ENCODE data around the gene SLC41A2. TPM values are rescaled to one million over a fixed set of nuclear protein-coding genes. Genes with fewer than 3 reads are reported as not detected.
"Not testable (repeated sequence)": the region's sequence is repeated elsewhere in the genome, so short reads cannot be mapped to it uniquely, and the experiment has no call there.

The SLC41A2 gene
- total RNA-seq, 4 donors from 2014 or later: 10.3 to 52.6 (median 23.9) TPM

DNA sequence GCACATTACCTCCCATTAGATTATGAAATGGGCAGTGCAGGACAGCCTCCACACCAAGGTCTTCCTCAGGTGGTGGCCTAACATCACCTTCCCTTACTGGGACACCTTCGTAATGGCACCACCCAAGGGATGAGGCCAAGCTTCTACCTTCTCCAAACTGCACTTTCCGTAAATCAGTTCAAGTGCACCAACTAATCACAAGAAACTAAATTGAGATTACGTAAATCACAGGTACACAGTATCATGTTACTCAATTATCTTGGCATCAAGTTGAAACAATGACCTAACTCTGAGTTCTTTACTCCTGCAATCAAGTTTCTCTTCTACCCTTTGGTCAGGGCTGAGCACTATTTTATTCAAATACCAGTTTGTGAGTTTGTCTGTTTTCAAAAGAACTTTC lies 13.8 kb downstream of the SLC41A2 start:
- H3K27ac ChIP-seq: no peak overlapping the region
- intact Hi-C loops (cut with DNase I; ENCODE audit: low total_unique reads): no loop called here
- H3K4me3 ChIP-seq: no peak overlapping the region
- no peak for DNase-seq
- TF ChIP-seq POLR2A (IDR thresholded peaks at IDR 0.05): no peak
- TF ChIP-seq, protein P1, sequence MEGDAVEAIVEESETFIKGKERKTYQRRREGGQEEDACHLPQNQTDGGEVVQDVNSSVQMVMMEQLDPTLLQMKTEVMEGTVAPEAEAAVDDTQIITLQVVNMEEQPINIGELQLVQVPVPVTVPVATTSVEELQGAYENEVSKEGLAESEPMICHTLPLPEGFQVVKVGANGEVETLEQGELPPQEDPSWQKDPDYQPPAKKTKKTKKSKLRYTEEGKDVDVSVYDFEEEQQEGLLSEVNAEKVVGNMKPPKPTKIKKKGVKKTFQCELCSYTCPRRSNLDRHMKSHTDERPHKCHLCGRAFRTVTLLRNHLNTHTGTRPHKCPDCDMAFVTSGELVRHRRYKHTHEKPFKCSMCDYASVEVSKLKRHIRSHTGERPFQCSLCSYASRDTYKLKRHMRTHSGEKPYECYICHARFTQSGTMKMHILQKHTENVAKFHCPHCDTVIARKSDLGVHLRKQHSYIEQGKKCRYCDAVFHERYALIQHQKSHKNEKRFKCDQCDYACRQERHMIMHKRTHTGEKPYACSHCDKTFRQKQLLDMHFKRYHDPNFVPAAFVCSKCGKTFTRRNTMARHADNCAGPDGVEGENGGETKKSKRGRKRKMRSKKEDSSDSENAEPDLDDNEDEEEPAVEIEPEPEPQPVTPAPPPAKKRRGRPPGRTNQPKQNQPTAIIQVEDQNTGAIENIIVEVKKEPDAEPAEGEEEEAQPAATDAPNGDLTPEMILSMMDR (IDR thresholded peaks at IDR 0.05): no peak
- no peaks in the 10 kb centered on the region for H3K27me3 ChIP-seq
- H3K9me3 ChIP-seq: peaks cover 0 to 2% of the 10 kb centered on the region in 2 donors
- H3K36me3 ChIP-seq: no peaks in the 10 kb centered on the region
- no peaks in the 10 kb centered on the region for H3K4me1 ChIP-seq

DNA sequence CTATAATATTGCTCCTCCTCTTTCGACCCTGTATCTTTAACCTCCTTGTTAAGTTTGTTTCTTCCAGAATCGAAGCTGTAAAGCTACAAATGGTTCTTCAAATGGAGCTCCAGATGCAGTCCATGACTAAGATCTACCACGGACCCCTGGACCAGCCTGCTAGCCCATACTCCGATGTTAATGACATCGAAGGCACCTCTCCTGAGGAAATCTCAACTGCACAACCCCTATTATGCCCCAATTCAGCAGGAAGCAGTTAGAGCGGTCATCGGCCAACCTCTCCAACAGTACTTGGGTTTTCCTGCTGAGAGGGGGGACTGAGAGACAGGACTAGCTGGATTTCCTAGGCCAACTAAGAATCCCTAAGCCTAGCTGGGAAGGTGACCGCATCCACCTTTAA lies 14.7 kb downstream of the SLC41A2 start:
- H3K27me3 ChIP-seq; H3K9me3 ChIP-seq; H3K27ac ChIP-seq; intact Hi-C loops (cut with DNase I; ENCODE audit: low total_unique reads); H3K36me3 ChIP-seq; H3K4me3 ChIP-seq; H3K4me1 ChIP-seq; DNase-seq: not testable (repeated sequence)

DNA sequence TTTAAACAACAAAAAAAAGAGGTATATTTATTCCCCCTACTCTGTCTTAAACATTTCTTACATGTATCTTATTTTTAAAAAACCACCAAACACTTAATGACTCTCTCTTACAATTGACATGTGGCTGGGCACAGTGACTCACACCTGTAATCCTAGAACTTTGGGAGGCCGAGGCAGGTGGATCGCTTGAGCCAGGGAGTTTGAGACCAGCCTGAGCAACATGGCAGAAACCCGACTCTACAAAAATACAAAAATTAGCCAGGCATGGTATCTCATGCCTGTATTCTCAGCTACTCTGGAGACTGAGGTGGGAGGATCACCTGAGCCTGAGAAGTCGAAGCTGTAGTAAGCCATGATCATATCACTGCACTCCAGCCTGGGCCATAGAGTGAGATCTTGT lies 16.0 kb downstream of the SLC41A2 start:
- no peaks in the 10 kb centered on the region for H3K27me3 ChIP-seq
- peaks cover 0 to 2% of the 10 kb centered on the region in 2 donors for H3K9me3 ChIP-seq
- intact Hi-C loops (cut with DNase I; ENCODE audit: low total_unique reads): no loop called here
- no peak overlapping the region for H3K27ac ChIP-seq
- H3K4me3 ChIP-seq: no peak overlapping the region
- no peak for DNase-seq
- TF ChIP-seq, protein P1 (IDR thresholded peaks at IDR 0.05): no peak
- no peak for TF ChIP-seq POLR2A (IDR thresholded peaks at IDR 0.05)
- H3K36me3 ChIP-seq: no peaks in the 10 kb centered on the region
- no peaks in the 10 kb centered on the region for H3K4me1 ChIP-seq

DNA sequence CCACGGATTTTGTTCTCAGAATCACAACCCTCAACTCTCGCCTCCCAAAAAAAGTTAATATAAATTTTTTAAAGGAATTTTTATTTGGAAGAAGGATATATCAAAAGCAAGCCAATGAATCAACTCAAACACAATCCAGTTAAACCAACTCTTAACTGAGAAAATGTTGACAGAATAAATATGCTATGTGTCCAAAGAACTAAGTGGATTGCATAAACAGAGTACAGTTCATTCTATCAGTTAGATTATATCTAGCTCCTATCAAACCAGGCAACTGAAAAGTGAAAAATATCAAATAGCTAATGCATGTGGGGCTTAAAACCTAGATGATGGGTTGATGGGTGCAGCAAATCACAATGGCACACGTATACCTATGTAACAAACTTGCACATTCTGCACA lies 16.6 kb downstream of the SLC41A2 start:
- H3K9me3 ChIP-seq: peaks cover 0 to 2% of the 10 kb centered on the region in 2 donors

DNA sequence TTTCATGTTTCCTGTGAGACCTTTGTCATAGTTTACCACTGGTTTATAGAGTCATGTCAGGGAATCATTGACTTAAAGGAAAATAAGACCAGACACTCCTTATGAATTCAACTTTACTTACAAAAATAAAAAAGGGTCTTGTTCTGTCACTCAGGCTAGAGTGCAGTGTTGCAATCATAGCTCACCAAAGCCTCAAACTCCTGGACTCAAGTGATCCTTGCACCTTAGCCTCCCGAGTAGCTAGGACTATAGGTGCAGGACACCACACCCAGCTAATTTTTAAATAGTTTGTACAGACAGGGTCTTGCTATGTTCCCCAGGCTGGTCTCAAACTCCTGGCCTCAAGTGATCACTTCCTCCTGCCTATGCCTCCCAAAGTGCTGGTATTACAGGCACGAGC lies 19.0 kb downstream of the SLC41A2 start:
- Histone ChIP-seq H3K4me1 (no peaks in the 10 kb centered on the region), H3K27ac (no peak overlapping the region), H3K36me3 (no peaks in the 10 kb centered on the region), H3K4me3 (no peak overlapping the region), H3K27me3 (no peaks in the 10 kb centered on the region), H3K9me3 (peaks cover 0 to 2% of the 10 kb centered on the region in 2 donors)
- intact Hi-C loops (cut with DNase I; ENCODE audit: low total_unique reads): no loop called here
- TF ChIP-seq POLR2A (IDR thresholded peaks at IDR 0.05): no peak
- TF ChIP-seq, protein P1 (IDR thresholded peaks at IDR 0.05): no peak
- DNase-seq: no peak

More for the DNA sequence above, 16.6 kb downstream of the SLC41A2 start:
- Histone ChIP-seq H3K4me3 (no peak overlapping the region), H3K27me3 (no peaks in the 10 kb centered on the region), H3K36me3 (no peaks in the 10 kb centered on the region), H3K27ac (no peak overlapping the region), H3K4me1 (no peaks in the 10 kb centered on the region)
- TF ChIP-seq, protein P1 (IDR thresholded peaks at IDR 0.05): no peak
- intact Hi-C loops (cut with DNase I; ENCODE audit: low total_unique reads): no loop called here
- DNase-seq: no peak

DNA sequence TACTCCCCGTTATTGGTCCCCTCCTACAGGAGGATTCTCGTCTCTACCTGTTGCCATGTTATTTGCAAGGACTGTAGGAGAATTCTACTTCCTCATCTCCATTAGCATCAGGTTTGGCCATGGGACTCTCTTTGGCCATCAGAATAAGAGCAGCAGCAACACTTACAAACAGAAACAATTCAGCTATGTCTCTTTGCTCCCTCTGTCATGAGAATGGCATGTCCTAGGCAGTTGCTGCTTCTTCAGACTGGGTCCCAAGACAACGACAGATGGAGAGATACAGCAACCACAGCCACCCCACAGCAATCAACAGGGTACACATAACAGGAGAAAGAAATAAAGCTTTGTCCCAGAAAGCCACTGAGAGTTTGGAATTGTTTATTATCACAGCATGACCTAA lies 19.7 kb downstream of the SLC41A2 start:
- Histone ChIP-seq H3K27me3 (no peaks in the 10 kb centered on the region), H3K4me1 (no peaks in the 10 kb centered on the region)

More for the DNA sequence above, 19.7 kb downstream of the SLC41A2 start:
- H3K9me3 ChIP-seq: peaks cover 0 to 1% of the 10 kb centered on the region in 2 donors
- H3K27ac ChIP-seq: no peak overlapping the region
- no peak overlapping the region for H3K4me3 ChIP-seq
- no peaks in the 10 kb centered on the region for H3K36me3 ChIP-seq
- intact Hi-C loops (cut with DNase I; ENCODE audit: low total_unique reads): no loop called here
- DNase-seq: no peak
- no peak for TF ChIP-seq POLR2A (IDR thresholded peaks at IDR 0.05)
- TF ChIP-seq, protein P1 (IDR thresholded peaks at IDR 0.05): no peak
